Panc1 (cell line): Measurements from ENCODE around the gene LOX. TPM values are rescaled to one million over a fixed set of nuclear protein-coding genes. Genes with fewer than 3 reads are reported as not detected.

Experiments used
- ATAC-seq: fragments of 200-7000 bp; cut with Tn5 transposase; 2 replicates; pipeline ENCODE4 v1.9.1; 2020; ENCODE audit warnings: mild to moderate bottlenecking, moderate library complexity
- BruUV-seq: library from RNA; stranded (reverse); fragments of 400-500 nt; replicated peaks from 2 replicates; lab custom pipeline; 2021; lab: Mats Ljungman, UMichigan
- CTCF ChIA-PET: fragments of 300-600 bp; sonication (Branson Sonifier 250); formaldehyde crosslinking; loops from one replicate; lab custom pipeline; 2022; ENCODE audit warnings: antibody characterized with exemption; lab: Charles Lee
- POLR2A ChIA-PET: fragments of 300-600 bp; sonication (Branson Sonifier 250); formaldehyde crosslinking; loops from one replicate; lab custom pipeline; 2022; ENCODE audit warnings: antibody characterized with exemption; lab: Charles Lee
- DNase-seq: peaks from one replicate; pipeline ENCODE4 v3.0.0-alpha.2; 2010; ENCODE audit warnings: low read depth, low spot score
- H3K27ac ChIP-seq: 2 replicates; pipeline ENCODE4 v1.5.1; 2011; ENCODE audit warnings: mild to moderate bottlenecking, low read length, inconsistent platforms
- H3K27me3 ChIP-seq: fragments of 200-500 bp; sonication (Bioruptor generic); 2 replicates; pipeline ENCODE4 v1.6.0; 2014; ENCODE audit warnings: low read length, inconsistent platforms; ENCODE audit not compliant: control insufficient read depth, insufficient read depth
- H3K36me3 ChIP-seq: fragments of 200-500 bp; sonication (Bioruptor generic); 2 replicates; pipeline ENCODE4 v1.5.1; 2014; ENCODE audit warnings: inconsistent platforms, mild to moderate bottlenecking, low read length, moderate library complexity; ENCODE audit not compliant: control insufficient read depth, insufficient read depth
- H3K4me1 ChIP-seq: 2 replicates; pipeline ENCODE4 v1.5.1; 2011; ENCODE audit warnings: inconsistent platforms, mild to moderate bottlenecking, low read length, moderate library complexity; ENCODE audit not compliant: control insufficient read depth, insufficient read depth
- H3K4me3 ChIP-seq, 2 experiments: 2 replicates each; pipeline ENCODE4 v1.5.1; 2011 to 2012; ENCODE audit warnings: low read depth in 2 of 2, low read length in 2 of 2, mild to moderate bottlenecking in 2 of 2, inconsistent platforms in 1 of 2, moderate library complexity in 1 of 2
- H3K9me3 ChIP-seq: fragments of 200-500 bp; sonication (Bioruptor generic); 2 replicates; pipeline ENCODE4 v1.5.1; 2014; ENCODE audit warnings: low read depth, mild to moderate bottlenecking, inconsistent platforms, low read length, moderate library complexity; ENCODE audit not compliant: control insufficient read depth, insufficient read depth
- CTCF ChIP-seq: fragments of 450-650 bp; IDR thresholded peaks from 2 replicates; pipeline ENCODE4 v1.5.1; 2017; ENCODE audit warnings: mild to moderate bottlenecking
- POLR2AphosphoS5 ChIP-seq: IDR thresholded peaks from 2 replicates; pipeline ENCODE4 v1.6.1; 2012; ENCODE audit warnings: mild to moderate bottlenecking, low read depth, low read length, moderate library complexity
- REST ChIP-seq, 2 experiments: IDR thresholded peaks; 2 replicates each; pipeline ENCODE4 v1.6.1; 2011 to 2012; ENCODE audit warnings: low read depth in 2 of 2, control low read depth in 1 of 2, low read length in 1 of 2, mild to moderate bottlenecking in 1 of 2, moderate library complexity in 1 of 2; ENCODE audit not compliant: insufficient read depth in 1 of 2
- SIN3A ChIP-seq: IDR thresholded peaks from 2 replicates; pipeline ENCODE4 v1.6.1; 2012; ENCODE audit warnings: low read depth, mild to moderate bottlenecking, low read length, moderate library complexity, borderline replicate concordance; ENCODE audit not compliant: insufficient read depth
- TCF7L2 ChIP-seq: IDR thresholded peaks from 2 replicates; pipeline ENCODE4 v1.6.1; 2011; ENCODE audit warnings: mild to moderate bottlenecking, low read depth, low read length, inconsistent platforms
- in situ Hi-C: cut with HindIII; loops from 2 replicates; pipeline ENCODE4 v1.10.0; 2016; ENCODE audit warnings: low sequenced_read_pairs, low pct_unique_long_range_greater_than_20kb
- intact Hi-C: fragments of 100-400 bp; cut with micrococcal nuclease; formaldehyde crosslinking; loops from one replicate; pipeline ENCODE4 v1.10.0; 2022; ENCODE audit not compliant: unreplicated experiment
- total RNA-seq: library from RNA; stranded (reverse); gene quantifications from one replicate; pipeline ENCODE4 v1.2.1, GENCODE V29; 2021; ENCODE audit not compliant: unreplicated experiment

The LOX gene
- total RNA-seq, 1 experiment from 2014 or later = 0.62 TPM

GRCh38 chr5:122118356-122118948 lies 40.4 kb upstream of the LOX start:
- H3K36me3 ChIP-seq = no peaks in the 10 kb centered on the region
- H3K27me3 ChIP-seq = no peaks in the 10 kb centered on the region; the same call in 1 of the 2 replicates
- DNase-seq (no peak), ATAC-seq (no peak)
- no TSS peak for BruUV-seq
- H3K27ac ChIP-seq = no peak overlapping the region
- intact Hi-C loops (no loop called here), in situ Hi-C loops (no loop called here)
- ChIA-PET POLR2A (no interaction called here), CTCF (no interaction called here)
- H3K9me3 ChIP-seq = no peaks in the 10 kb centered on the region
- no peak overlapping the region for H3K4me3 ChIP-seq
- no peak for TF ChIP-seq SIN3A
- no peak for TF ChIP-seq POLR2AphosphoS5
- no peak for TF ChIP-seq REST (IDR thresholded peaks at IDR 0.05; ENCODE audit: insufficient read depth in 1 of 2, low read depth in 2 of 2, low read length in 1 of 2)
- TF ChIP-seq CTCF = no peak
- no peak for TF ChIP-seq TCF7L2
- no peaks in the 10 kb centered on the region for H3K4me1 ChIP-seq

GRCh38 chr5:122114501-122114900 lies 36.4 kb upstream of the LOX start:
- Histone ChIP-seq H3K4me3 (no peak overlapping the region), H3K36me3 (no peaks in the 10 kb centered on the region), H3K9me3 (no peaks in the 10 kb centered on the region), H3K27ac (no peak overlapping the region), H3K27me3 (no peaks in the 10 kb centered on the region; the same call in 1 of the 2 replicates), H3K4me1 (no peaks in the 10 kb centered on the region)
- POLR2A ChIA-PET = no interaction called here
- in situ Hi-C loops (no loop called here), intact Hi-C loops (no loop called here)
- CTCF ChIA-PET = no interaction called here
- ATAC-seq (no peak), DNase-seq (no peak)
- no TSS peak for BruUV-seq
- TF ChIP-seq SIN3A (no peak), CTCF (no peak), TCF7L2 (no peak), REST (IDR thresholded peaks at IDR 0.05; ENCODE audit: insufficient read depth in 1 of 2, low read depth in 2 of 2, low read length in 1 of 2) (no peak), POLR2AphosphoS5 (no peak)
